Measurements from ENCODE around the gene ALK.

The ALK gene

GRCh38 chr2:29449499-29449898, 471.9 kb downstream of the ALK start:
- Histone ChIP-seq H3F3A (ENCODE audit: insufficient read depth, low read length) (no peaks in the 10 kb centered on the region), H3K9me2 (ENCODE audit: low read depth, low read length) (no peaks in the 10 kb centered on the region), H4K20me1 (ENCODE audit: insufficient read depth, low read length) (no peaks in the 10 kb centered on the region), H3K9ac (ENCODE audit: low read length) (no peak overlapping the region), H3K27me3 (ENCODE audit: insufficient read depth, low read length) (no peaks in the 10 kb centered on the region), H3K4me3 (ENCODE audit: low read depth, low read length, poor library complexity, severe bottlenecking) (no peak overlapping the region), H3K27ac (ENCODE audit: low read depth, low read length, poor library complexity, severe bottlenecking) (no peak overlapping the region), H3K9me3 (ENCODE audit: low read length) (no peaks in the 10 kb centered on the region), H3K4me2 (ENCODE audit: low read length) (no peak overlapping the region), H2AFZ (ENCODE audit: low read length) (no peak overlapping the region), H3K4me1 (ENCODE audit: insufficient read depth, low read length, severe bottlenecking) (no peaks in the 10 kb centered on the region), H3K79me2 (ENCODE audit: insufficient read depth, low read length) (no peaks in the 10 kb centered on the region), H3K36me3 (ENCODE audit: insufficient read depth, low read length) (no peaks in the 10 kb centered on the region)
- TF ChIP-seq EZH2 (IDR thresholded peaks at IDR 0.05; ENCODE audit: borderline replicate concordance, low read length): no peak
- TF ChIP-seq, protein P1, sequence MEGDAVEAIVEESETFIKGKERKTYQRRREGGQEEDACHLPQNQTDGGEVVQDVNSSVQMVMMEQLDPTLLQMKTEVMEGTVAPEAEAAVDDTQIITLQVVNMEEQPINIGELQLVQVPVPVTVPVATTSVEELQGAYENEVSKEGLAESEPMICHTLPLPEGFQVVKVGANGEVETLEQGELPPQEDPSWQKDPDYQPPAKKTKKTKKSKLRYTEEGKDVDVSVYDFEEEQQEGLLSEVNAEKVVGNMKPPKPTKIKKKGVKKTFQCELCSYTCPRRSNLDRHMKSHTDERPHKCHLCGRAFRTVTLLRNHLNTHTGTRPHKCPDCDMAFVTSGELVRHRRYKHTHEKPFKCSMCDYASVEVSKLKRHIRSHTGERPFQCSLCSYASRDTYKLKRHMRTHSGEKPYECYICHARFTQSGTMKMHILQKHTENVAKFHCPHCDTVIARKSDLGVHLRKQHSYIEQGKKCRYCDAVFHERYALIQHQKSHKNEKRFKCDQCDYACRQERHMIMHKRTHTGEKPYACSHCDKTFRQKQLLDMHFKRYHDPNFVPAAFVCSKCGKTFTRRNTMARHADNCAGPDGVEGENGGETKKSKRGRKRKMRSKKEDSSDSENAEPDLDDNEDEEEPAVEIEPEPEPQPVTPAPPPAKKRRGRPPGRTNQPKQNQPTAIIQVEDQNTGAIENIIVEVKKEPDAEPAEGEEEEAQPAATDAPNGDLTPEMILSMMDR (IDR thresholded peaks at IDR 0.05; ENCODE audit: low read length): no peak

GRCh38 chr2:29448096-29448688, 473.2 kb downstream of the ALK start:
- Histone ChIP-seq H3K9ac (ENCODE audit: low read length) (no peak overlapping the region), H3K36me3 (ENCODE audit: insufficient read depth, low read length) (no peaks in the 10 kb centered on the region), H3K79me2 (ENCODE audit: insufficient read depth, low read length) (no peaks in the 10 kb centered on the region), H3K27me3 (ENCODE audit: insufficient read depth, low read length) (no peaks in the 10 kb centered on the region), H3K9me2 (ENCODE audit: low read depth, low read length) (no peaks in the 10 kb centered on the region), H3F3A (ENCODE audit: insufficient read depth, low read length) (no peaks in the 10 kb centered on the region), H3K27ac (ENCODE audit: low read depth, low read length, poor library complexity, severe bottlenecking) (no peak overlapping the region), H3K4me1 (ENCODE audit: insufficient read depth, low read length, severe bottlenecking) (no peaks in the 10 kb centered on the region), H3K9me3 (ENCODE audit: low read length) (no peaks in the 10 kb centered on the region), H3K4me3 (ENCODE audit: low read depth, low read length, poor library complexity, severe bottlenecking) (no peak overlapping the region), H3K4me2 (ENCODE audit: low read length) (no peak overlapping the region), H4K20me1 (ENCODE audit: insufficient read depth, low read length) (no peaks in the 10 kb centered on the region), H2AFZ (ENCODE audit: low read length) (no peak overlapping the region)
- TF ChIP-seq, protein P1 (IDR thresholded peaks at IDR 0.05; ENCODE audit: low read length): no peak
- no peak for TF ChIP-seq EZH2 (IDR thresholded peaks at IDR 0.05; ENCODE audit: borderline replicate concordance, low read length)

DNA sequence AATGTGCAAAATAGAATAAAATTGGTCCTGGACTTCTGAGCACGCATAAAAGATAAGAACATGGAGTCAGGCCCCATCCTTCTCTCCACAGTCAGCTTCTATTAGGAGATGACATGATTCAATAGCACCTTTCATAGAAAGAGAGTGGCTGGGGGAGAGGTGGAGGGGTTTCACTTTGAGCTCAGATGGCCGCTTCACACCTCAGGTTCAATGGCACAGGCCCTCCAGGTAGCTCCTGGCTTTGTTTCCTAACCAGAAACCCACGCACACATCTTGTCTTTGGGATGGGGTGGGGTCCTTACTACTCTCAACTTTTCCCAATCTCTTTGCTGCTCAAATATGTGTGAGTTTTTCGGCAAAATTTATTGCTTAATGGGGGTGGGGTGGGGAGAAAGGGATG, 473.9 kb downstream of the ALK start:
- Histone ChIP-seq H3K4me1 (ENCODE audit: insufficient read depth, low read length, severe bottlenecking) (no peaks in the 10 kb centered on the region), H3F3A (ENCODE audit: insufficient read depth, low read length) (no peaks in the 10 kb centered on the region), H3K27ac (ENCODE audit: low read depth, low read length, poor library complexity, severe bottlenecking) (no peak overlapping the region), H3K4me3 (ENCODE audit: low read depth, low read length, poor library complexity, severe bottlenecking) (no peak overlapping the region), H3K9ac (ENCODE audit: low read length) (no peak overlapping the region), H2AFZ (ENCODE audit: low read length) (no peak overlapping the region), H3K9me2 (ENCODE audit: low read depth, low read length) (no peaks in the 10 kb centered on the region), H3K4me2 (ENCODE audit: low read length) (no peak overlapping the region), H3K9me3 (ENCODE audit: low read length) (no peaks in the 10 kb centered on the region), H3K79me2 (ENCODE audit: insufficient read depth, low read length) (no peaks in the 10 kb centered on the region), H3K36me3 (ENCODE audit: insufficient read depth, low read length) (no peaks in the 10 kb centered on the region), H4K20me1 (ENCODE audit: insufficient read depth, low read length) (no peaks in the 10 kb centered on the region), H3K27me3 (ENCODE audit: insufficient read depth, low read length) (no peaks in the 10 kb centered on the region)
- TF ChIP-seq, protein P1 (IDR thresholded peaks at IDR 0.05; ENCODE audit: low read length): no peak
- TF ChIP-seq EZH2 (IDR thresholded peaks at IDR 0.05; ENCODE audit: borderline replicate concordance, low read length): no peak
